ENCODE data around the gene ZNF148.

DNA sequence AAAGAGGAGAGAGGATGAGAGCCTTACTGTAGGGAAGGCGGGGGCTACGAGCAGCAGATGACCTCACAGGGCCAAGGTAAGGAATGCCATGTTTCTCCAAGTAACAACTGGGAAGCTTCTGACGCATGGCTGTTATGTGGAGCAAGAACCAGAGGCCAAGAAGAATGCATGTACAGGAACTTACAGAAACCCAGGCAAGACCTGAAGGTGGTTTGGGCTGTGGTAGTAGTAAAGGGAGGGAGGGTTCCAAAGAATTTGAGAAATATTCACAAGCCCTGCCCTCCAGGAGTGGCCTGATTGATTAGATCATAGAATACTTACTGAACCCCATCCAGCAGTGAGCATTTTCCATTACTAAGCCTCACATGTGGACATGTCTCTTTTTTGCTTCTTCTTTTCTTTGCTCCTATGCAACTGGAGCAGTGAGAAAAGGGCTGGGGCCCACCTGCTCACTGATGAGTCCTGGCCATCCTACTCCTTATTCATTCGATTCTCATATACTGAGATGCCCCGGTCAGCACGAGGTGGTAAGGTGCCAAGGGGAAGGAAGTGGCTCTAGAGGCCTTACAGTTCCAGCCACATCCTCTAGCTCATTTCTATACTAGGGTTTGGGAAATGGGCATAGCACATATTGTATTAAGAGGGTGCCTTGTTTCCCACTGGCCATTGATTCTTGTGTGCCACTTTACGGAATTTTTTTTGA lies 154.2 kb downstream of the ZNF148 start:
- TF ChIP-seq POLR2A (IDR thresholded peaks at IDR 0.05) (no peak), POLR2AphosphoS5 (IDR thresholded peaks at IDR 0.05) (no peak)
- TF ChIP-seq, protein P1, sequence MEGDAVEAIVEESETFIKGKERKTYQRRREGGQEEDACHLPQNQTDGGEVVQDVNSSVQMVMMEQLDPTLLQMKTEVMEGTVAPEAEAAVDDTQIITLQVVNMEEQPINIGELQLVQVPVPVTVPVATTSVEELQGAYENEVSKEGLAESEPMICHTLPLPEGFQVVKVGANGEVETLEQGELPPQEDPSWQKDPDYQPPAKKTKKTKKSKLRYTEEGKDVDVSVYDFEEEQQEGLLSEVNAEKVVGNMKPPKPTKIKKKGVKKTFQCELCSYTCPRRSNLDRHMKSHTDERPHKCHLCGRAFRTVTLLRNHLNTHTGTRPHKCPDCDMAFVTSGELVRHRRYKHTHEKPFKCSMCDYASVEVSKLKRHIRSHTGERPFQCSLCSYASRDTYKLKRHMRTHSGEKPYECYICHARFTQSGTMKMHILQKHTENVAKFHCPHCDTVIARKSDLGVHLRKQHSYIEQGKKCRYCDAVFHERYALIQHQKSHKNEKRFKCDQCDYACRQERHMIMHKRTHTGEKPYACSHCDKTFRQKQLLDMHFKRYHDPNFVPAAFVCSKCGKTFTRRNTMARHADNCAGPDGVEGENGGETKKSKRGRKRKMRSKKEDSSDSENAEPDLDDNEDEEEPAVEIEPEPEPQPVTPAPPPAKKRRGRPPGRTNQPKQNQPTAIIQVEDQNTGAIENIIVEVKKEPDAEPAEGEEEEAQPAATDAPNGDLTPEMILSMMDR (IDR thresholded peaks at IDR 0.05) = no peak

Data from upper lobe of left lung (tissue), 4 donors.